A549 (cell line): ENCODE results near the gene SLC39A11.

Experiments
- CBX2 ChIP-seq: fragments of 200-600 bp; sonication (generic); IDR thresholded peaks from 2 replicates; pipeline ENCODE4 v1.6.1; 2016; ENCODE audit warnings: low read depth, mild to moderate bottlenecking, borderline replicate concordance
- CHD2 ChIP-seq: fragments of 150-350 bp; IDR thresholded peaks from 2 replicates; pipeline ENCODE4 v1.6.1; 2014; ENCODE audit warnings: low read length; ENCODE audit not compliant: partially characterized antibody
- CTCF ChIP-seq: fragments of >200 bp; sonication (Bioruptor Twin); formaldehyde crosslinking; IDR thresholded peaks from 3 replicates; pipeline ENCODE4 v1.5.1; 2016
- EP300 ChIP-seq, 2 experiments: fragments of >200 bp; sonication (Bioruptor Twin); formaldehyde crosslinking; IDR thresholded peaks; 2 replicates in 1 of 2; 3 replicates in 1 of 2; pipeline ENCODE4 v1.6.1; 2016 to 2017
- KDM1A ChIP-seq: fragments of 200-600 bp; sonication (generic); IDR thresholded peaks from 2 replicates; pipeline ENCODE4 v1.6.1; 2016; ENCODE audit warnings: low read depth, mild to moderate bottlenecking
- MAX ChIP-seq: IDR thresholded peaks from 2 replicates; pipeline ENCODE4 v1.6.1; 2012
- POLR2A ChIP-seq: IDR thresholded peaks from 2 replicates; pipeline ENCODE4 v1.6.1; 2012; ENCODE audit warnings: mild to moderate bottlenecking, low read length
- POLR2AphosphoS2 ChIP-seq: conservative IDR thresholded peaks from 2 replicates; pipeline ENCODE4 v1.6.1; 2012; ENCODE audit warnings: low read length, improper control_type of control experiment, inconsistent platforms
- REST ChIP-seq: fragments of 200-600 bp; sonication (generic); IDR thresholded peaks from 2 replicates; pipeline ENCODE4 v1.6.1; 2016; ENCODE audit warnings: antibody characterized with exemption, mild to moderate bottlenecking, moderate library complexity
- RFX5 ChIP-seq: fragments of 450-650 bp; IDR thresholded peaks from 2 replicates; pipeline ENCODE4 v1.7.1; 2014; ENCODE audit warnings: antibody characterized with exemption, mild to moderate bottlenecking, moderate library complexity

- TF ChIP-seq CHD2 (no peak), CTCF (no peak), REST (no peak), RFX5 (no peak), POLR2A (no peak), KDM1A (no peak), CBX2 (no peak), POLR2AphosphoS2 (no peak), MAX (no peak), EP300 (IDR thresholded peaks at IDR 0.05) (no peak)
These were observed 226.5 kb downstream of the SLC39A11 start for GRCh38 chr17:72865954-72866353.
